Measurements from ENCODE around the gene ASZ1.

ASZ1 gene

DNA sequence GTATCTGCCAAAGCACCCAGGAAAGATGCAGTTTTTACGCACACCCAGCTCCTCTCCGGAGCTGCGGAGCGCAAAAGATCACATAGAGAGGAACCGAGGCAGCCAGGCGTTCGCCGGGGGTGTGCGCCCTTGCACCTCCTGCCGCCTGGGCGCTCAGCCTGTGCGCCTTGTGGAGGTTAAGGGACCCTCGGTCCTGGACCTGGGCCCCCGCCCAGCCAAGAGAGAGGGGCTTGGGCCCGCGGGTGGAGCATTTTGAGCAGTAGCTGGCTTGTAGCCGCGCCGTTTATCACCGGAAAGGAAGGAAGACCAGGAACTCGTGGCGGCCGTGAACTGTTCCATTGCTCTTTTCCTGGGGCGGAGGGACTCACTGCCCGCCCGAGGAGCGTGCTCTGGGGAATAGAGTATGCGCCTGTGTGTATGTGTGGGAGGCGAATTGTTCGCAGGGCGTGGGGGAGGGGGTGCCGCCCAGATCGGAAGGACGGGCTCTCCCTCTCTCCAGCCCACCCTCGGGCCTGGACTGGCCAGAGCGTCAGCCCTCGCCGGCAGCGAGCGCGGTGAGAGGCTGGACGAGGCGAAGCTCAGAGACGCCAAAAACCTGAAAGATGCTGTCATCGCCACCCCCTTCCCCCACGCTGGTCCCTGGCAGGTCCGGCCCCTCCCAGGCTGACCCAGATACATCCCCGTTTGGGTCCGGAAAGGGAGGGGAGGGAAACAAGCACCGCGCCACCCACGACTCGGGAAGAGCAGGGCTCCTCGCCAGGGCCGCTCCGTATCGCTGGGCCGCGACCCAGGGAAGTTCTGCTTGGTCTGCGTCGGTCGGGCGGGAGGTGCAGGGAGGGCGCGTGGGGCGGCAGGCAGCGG, 103.2 kb downstream of the ASZ1 start:
- H3K4me3 ChIP-seq (ENCODE audit: low read depth, low read length) = peak overlapping the region; percentile 64
- TF ChIP-seq CTCF (IDR thresholded peaks at IDR 0.05; ENCODE audit: low read depth, low read length) = no peak

DNA sequence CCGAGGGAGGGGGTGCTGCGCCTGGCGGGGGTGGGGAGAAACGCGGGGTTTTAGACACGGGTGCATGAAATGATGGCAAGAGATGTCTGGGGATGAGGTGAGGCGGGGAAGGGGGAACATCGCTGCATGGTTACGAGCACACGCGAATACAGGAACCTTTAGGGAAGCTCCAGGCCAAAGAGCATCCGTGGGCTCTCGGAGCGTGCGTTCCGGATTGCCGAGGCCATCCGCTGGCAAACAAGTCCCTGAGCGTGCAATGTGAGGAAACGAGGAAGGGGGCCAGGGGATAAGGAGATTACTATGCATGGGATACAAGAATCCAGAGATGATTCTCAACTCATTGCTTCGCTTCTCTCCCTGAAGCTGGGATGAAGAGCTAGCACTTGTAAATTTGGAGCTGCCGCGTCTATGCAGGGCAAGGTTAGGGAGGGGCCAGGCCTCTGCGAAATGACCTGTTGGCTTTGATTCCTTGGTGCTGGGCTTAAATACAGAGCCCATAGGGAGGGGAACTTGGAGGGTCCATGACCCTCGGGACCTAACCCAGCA, 103.9 kb downstream of the ASZ1 start:
- H3K4me3 ChIP-seq (ENCODE audit: low read depth, low read length) = peak overlapping the region; percentile 64
- no peak for TF ChIP-seq CTCF (IDR thresholded peaks at IDR 0.05; ENCODE audit: low read depth, low read length)

DNA sequence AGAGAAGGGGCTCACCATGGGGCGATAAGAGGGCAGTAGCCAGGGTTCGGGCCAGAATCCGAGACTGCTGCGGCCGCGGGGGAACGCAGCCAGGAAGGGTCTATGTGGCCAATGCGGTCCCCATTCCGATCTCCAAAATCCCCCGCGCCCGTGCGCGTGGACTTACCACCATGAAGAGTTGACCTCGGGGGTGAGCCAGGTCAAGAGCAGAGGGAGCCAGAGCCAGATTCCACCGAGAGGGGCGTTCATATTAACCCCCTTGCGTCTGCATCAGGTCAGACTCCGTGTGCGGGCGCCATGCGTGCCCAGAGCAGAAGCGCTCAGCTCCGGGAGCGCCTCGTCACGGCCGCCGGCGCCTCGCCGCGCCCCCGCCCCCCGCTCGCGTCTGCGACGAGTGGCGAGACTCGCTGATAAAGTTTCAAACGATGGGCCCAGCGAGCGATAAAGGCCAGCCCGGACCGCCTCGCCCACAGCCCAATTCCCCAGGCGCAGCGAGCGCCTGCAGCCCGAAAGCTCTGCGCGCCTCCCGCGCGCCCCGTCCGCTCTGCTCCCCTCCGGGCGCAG, 104.5 kb downstream of the ASZ1 start, which contains the start of gene WNT2:
TSS of gene WNT2 (minus strand) at position 318 of the 564 bp plus-strand sequence. CDS start at position 249, 69 bp downstream.
- H3K4me3 ChIP-seq (ENCODE audit: low read depth, low read length) = peak within 1 kb of the TSS; percentile 64
- TF ChIP-seq CTCF (IDR thresholded peaks at IDR 0.05; ENCODE audit: low read depth, low read length) = no peak

DNA sequence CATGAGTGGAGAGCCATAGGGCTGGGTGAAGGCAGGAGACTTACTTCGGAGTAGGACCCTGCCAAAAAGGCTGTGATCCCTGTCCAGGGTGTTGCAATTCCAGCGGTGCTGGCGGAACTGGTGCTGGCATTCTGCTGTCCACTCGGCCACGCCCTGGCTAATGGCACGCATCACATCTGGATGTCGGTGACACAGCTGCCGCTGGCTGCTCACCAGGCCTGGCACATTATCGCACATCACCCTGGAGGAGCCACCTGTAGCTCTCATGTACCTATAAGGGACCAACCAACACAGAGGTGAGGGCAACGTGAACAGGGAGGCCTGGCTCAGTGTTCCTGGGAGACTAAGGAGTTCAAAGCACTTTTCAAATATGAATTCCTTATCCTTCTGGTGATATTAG, 106.8 kb downstream of the ASZ1 start:
- TF ChIP-seq CTCF (IDR thresholded peaks at IDR 0.05; ENCODE audit: low read depth, low read length) = no peak
- H3K4me3 ChIP-seq (ENCODE audit: low read depth, low read length) = no peak overlapping the region

DNA sequence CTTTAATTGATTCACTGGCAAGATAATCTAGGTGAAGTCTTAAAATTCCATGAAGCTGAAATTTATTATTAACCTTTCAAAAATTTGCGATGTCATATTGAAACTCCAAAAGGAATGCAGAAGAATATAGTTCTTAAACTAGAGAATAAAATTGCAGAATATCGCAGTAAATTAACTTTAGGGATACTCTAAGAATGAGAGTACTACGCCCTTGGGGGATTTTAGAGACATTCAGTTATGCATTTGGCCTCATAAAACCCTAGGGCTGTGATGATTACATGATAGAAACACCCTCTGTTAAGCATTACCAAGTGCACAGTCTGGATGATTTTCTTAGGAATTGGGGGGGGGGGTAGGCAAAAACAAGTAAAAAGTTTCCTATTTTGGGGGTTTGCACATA, 108.1 kb downstream of the ASZ1 start:
- no peak overlapping the region for H3K4me3 ChIP-seq (ENCODE audit: low read depth, low read length)
- no peak for TF ChIP-seq CTCF (IDR thresholded peaks at IDR 0.05; ENCODE audit: low read depth, low read length)

- no peak for TF ChIP-seq CTCF (IDR thresholded peaks at IDR 0.05; ENCODE audit: low read depth, low read length)
- no peak overlapping the region for H3K4me3 ChIP-seq (ENCODE audit: low read depth, low read length)
Observed at GRCh38 chr7:117313582-117313981, 113.7 kb downstream of the ASZ1 start.

Data from WI38 (cell line).